Upper lobe of left lung (tissue), 4 donors: ENCODE results near the gene KIAA1217.

ENCODE experiments used
- CTCF ChIP-seq, 6 experiments: fragments of 450-650 bp in 4 of 6; fragments of 200-600 bp in 2 of 6; sonication (generic) in 2 of 6; IDR thresholded peaks; one replicate each; pipeline ENCODE4 v1.5.1; 2016 to 2019; ENCODE audit warnings: antibody characterized with exemption in 6 of 6
- POLR2A ChIP-seq, 4 donors: fragments of 450-650 bp; IDR thresholded peaks; one replicate each; pipeline ENCODE4 v1.5.1; 2016 to 2017; ENCODE audit warnings: antibody characterized with exemption in 4 of 4, mild to moderate bottlenecking in 2 of 4
- POLR2AphosphoS5 ChIP-seq, 2 donors: sonication (generic); formaldehyde crosslinking; IDR thresholded peaks; one replicate each; pipeline ENCODE4 v1.5.1; 2017; ENCODE audit warnings: antibody characterized with exemption in 2 of 2

- TF ChIP-seq CTCF (IDR thresholded peaks at IDR 0.05), result no peak
- no peak for TF ChIP-seq POLR2AphosphoS5 (IDR thresholded peaks at IDR 0.05)
- TF ChIP-seq POLR2A (IDR thresholded peaks at IDR 0.05), result no peak
These were observed 149.1 kb downstream of the KIAA1217 start for GRCh38 chr10:24358022-24358421.
